AG09319 (cell line): ENCODE results near the gene RNF225.
A peak's percentile ranks its signal among the peaks of the same experiment; 100 is the strongest.
"Not testable (repeated sequence)": the region's sequence is repeated elsewhere in the genome, so short reads cannot be mapped to it uniquely, and the experiment has no call there.

Source experiments
- DNase-seq: peaks from one replicate; pipeline ENCODE4 v3.0.0-alpha.2; 2010; ENCODE audit warnings: low read depth; ENCODE audit errors: extremely low read depth
- TF ChIP-seq, protein P1 (sequence below): IDR thresholded peaks from 2 replicates; pipeline ENCODE4 v1.5.1; 2011; ENCODE audit warnings: low read depth, mild to moderate bottlenecking, inconsistent platforms, low read length, moderate library complexity

Gene RNF225

DNA sequence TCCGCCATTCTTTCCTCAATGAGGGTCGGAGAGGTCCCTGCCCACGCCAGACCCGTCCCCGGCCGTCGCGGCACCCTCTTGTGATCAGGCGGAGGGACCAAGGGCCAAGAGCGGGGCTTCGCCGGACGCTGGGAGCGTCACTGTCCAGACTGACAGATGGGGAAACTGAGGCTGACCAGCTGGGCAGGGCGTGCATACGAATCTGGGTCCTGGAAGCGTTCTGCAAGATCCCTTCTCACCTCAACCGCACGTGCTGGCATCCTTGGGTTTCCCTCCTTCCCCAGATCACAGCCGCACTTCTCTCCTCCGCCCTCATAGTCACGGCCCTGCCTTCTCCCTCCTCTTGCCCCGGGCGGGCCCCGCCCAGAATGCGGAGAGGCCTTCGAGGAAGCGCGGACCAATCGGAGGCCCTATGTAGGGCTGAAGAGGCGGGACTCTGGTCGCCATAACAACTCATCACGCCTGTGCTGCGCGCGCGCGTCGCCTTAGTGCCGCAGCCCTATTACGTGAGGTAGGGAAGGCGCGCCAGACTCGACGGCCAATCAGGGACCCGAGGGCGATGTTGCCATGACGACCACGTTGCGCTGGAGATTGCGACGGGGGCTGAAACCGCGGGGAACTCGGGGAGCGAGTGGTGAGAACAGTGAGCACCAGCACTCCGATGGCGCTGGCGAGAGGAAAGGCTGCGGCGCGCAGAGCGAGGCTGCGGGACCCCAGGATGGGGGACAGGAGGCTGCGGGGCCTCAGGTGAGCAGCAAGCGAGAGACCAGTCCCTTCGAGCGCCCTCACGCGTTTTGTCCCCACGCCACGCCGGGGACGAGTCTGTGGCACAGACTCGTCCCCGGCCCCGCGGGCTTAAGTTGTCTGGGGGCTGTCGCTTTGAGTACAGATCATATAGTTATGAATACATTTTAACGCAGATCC is 5.7 kb downstream of the RNF225 start:
- TF ChIP-seq, protein P1, sequence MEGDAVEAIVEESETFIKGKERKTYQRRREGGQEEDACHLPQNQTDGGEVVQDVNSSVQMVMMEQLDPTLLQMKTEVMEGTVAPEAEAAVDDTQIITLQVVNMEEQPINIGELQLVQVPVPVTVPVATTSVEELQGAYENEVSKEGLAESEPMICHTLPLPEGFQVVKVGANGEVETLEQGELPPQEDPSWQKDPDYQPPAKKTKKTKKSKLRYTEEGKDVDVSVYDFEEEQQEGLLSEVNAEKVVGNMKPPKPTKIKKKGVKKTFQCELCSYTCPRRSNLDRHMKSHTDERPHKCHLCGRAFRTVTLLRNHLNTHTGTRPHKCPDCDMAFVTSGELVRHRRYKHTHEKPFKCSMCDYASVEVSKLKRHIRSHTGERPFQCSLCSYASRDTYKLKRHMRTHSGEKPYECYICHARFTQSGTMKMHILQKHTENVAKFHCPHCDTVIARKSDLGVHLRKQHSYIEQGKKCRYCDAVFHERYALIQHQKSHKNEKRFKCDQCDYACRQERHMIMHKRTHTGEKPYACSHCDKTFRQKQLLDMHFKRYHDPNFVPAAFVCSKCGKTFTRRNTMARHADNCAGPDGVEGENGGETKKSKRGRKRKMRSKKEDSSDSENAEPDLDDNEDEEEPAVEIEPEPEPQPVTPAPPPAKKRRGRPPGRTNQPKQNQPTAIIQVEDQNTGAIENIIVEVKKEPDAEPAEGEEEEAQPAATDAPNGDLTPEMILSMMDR: no peak; the same call in none of the 2 replicates
- DNase-seq: peak; percentile 99

- no peak for DNase-seq
- TF ChIP-seq, protein P1: no peak
Observed at GRCh38 chr19:58401840-58402421, 6.5 kb downstream of the RNF225 start.

DNA sequence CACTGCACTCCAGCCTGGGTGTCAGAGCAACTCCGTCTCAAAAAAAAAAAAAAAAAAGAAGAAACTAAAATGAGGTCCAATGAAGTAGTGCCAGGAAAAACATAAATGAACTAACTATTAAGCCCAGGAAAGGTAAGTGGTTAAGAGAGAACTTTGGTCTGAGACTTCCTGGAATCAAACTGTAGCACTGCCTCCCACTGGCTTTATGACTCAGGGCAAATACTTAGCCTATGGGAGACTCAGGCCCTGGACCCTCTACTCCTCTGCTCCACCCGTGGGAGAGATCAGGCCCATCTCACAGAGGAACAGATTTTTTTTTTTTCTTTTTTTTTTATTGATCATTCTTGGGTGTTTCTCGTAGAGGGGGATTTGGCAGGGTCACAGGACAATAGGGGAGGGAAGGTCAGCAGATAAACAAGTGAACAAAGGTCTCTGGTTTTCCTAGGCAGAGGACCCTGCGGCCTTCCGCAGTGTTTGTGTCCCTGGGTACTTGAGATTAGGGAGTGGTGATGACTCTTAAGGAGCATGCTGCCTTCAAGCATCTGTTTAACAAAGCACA is 8.5 kb downstream of the RNF225 start:
- DNase-seq: not testable (repeated sequence)

GRCh38 chr19:58406818-58407657 is 11.6 kb downstream of the RNF225 start:
- DNase-seq: no peak
- TF ChIP-seq, protein P1: peak; percentile 21; the same call in 1 of the 2 replicates

DNA sequence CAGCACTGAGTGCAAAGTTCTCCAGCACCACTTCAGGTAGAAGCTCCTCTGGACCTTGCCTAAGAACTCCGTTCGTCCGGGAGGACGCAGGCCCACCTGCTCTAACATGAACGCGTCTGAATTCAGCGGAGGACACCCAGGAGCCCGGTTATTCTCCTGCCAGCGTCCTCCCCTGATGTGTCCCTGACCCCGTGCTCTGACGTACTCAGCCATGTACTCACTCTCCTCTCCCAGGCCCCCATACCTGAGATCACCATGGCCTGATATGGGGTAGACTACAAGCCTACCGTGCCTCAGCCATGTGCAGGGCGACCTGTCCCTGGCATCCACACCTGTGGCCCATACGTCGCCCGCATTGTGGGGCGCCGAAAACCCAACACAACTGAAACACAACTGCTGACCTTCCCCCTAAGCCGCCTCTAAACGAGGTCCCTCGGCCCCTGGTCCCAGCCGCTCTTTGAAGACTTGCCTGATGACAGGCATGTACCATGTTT is 12.2 kb downstream of the RNF225 start:
- DNase-seq: no peak
- TF ChIP-seq, protein P1: no peak

GRCh38 chr19:58408152-58409009 is 12.9 kb downstream of the RNF225 start, which contains the start of gene ZNF584:
Gene ZNF584 (plus strand): TSS chr19:58408649. CDS start chr19:58409148, 499 bp downstream.
- TF ChIP-seq, protein P1: no peak; the same call in 1 of the 2 replicates
- DNase-seq: peak; percentile 83
